Fibroblast of the conjunctiva (primary cell): ENCODE data around the gene ULK3.

Source experiments
- DNase-seq: peaks from one replicate; pipeline ENCODE4 v3.0.0-alpha.2; 2010; ENCODE audit warnings: low read depth

Gene ULK3

GRCh38 chr15:74840851-74841775, 1.8 kb downstream of the ULK3 start:
- DNase-seq: no peak

- DNase-seq: no peak
These were observed 3.2 kb downstream of the ULK3 start for GRCh38 chr15:74839526-74840395.

DNA sequence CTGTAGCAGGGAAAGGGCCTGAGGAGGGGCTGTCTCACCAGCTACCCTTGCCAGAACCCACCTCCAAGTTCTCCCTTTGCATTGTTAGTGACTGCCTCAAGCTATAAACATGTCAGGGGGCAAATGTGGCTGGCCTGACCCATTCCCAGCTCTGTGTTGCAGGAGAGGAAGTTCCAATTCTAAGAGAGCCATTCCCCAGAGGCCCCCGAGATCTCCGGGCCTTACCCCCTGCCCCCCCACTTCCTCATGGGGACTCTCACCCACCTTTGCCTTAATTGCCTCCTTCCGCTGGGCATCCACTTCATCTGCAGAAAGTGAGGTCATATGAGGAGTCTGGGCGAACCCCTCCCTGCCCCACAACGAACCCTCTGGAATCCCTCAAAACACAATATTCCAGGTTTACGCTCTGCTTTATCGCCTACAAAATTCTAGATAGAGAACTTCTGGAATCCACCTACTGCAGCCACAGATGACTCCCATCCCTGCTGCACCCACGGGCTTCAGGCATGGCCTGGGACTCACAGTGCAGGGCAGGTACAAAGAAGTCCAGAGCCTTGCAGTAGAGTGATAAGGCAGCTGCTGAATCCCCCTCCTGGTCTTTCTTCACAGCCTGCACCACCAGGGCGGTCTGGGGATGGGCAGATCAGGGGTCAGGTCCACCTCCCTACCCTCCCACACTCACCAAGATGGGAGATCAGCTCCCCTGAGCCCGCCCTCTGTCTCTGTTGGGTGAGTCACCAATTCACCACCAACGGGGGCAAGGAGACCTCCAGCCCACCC, 4.0 kb downstream of the ULK3 start:
- DNase-seq: no peak

- DNase-seq: no peak
These were observed 4.8 kb downstream of the ULK3 start for GRCh38 chr15:74838137-74838516.

- no peak for DNase-seq
These were observed 5.3 kb downstream of the ULK3 start for GRCh38 chr15:74837482-74838136.

DNA sequence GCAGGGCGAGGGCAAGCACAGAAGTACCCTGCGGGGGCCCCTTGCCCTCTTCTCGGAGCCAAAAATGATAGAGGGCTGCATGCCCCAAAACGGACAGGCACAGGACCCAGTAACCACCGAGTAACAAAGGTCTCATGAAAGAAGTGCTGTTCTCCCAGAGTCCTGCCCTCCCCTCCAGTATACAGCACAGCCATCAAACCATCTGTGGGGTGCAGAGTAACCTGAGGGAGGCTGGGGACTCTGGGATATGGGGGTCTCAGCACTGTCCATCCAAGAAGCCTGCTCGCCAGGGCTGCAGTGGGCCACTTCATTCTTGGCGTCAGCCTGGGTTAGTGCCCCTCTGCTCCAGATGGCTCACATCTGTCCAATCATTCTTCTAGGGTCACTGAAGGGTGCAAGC, 6.1 kb downstream of the ULK3 start:
- no peak for DNase-seq

GRCh38 chr15:74835312-74835823, 7.6 kb downstream of the ULK3 start:
- no peak for DNase-seq

GRCh38 chr15:74833376-74834107, 9.4 kb downstream of the ULK3 start:
- DNase-seq: no peak

GRCh38 chr15:74832826-74833225, 10.1 kb downstream of the ULK3 start:
- DNase-seq: no peak

GRCh38 chr15:74831813-74832495, 11.0 kb downstream of the ULK3 start:
- DNase-seq: no peak

DNA sequence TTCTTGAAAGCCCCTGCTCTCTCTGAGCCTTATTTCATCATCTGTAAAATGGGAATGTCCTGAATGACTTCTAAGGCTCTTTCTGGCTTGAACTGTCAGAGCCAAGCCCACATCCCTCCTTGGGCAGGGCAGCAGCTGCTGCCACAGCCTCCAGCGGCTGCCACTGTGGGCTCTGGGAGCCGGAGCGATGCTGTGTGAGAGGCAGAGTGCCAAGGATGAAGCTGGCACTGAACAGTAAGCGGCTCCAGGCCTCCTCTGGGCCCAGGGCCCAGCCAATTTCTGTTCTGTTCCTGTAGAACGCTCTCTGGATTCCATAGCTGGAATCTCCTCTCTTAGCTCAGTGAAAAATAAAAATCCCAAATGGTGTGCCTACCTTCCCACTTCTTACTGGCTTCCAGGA, 12.1 kb downstream of the ULK3 start:
- DNase-seq: no peak

- no peak for DNase-seq
These were observed 13.0 kb downstream of the ULK3 start for GRCh38 chr15:74829991-74830390.

DNA sequence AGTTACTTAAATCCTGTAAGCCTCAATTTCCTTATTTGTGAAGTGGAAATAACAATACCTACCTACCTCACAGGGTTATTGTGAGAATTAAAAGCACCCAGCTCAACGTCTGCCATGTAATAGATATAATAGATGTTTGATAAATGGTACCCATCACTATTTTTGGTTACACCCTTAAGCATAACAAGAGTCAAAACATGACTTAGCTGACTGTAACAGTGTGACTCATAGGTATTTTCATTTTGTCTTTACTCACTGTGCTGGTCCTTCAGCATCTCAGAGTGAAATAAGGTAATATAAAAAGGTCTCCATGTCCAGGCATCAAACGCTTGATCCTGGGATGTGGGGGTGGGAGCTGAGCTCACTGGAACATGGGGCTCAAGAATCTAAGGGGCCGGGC, 13.5 kb downstream of the ULK3 start:
- no peak for DNase-seq

DNA sequence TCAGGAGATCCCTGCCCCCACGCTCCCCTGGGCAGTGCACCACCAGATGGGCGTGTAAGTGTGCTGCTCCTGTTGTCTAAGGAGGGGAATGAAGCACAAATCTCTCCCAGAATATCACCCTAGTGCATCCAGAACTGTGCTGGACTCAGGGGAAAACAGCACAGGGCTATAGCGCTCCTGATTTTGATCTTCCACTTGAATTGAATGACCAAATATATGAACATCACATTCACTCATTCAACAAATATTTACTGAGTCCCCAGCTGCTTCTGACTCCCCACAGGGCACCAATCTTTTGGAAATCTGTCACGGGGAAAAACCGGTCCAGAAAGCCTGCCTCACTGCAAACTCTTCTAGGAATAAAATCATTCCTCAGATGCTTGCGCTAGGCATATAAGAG, 14.1 kb downstream of the ULK3 start:
- DNase-seq: no peak

GRCh38 chr15:74827614-74828013, 15.3 kb downstream of the ULK3 start:
- DNase-seq: no peak

GRCh38 chr15:74826921-74827320, 16.0 kb downstream of the ULK3 start:
- no peak for DNase-seq

- no peak for DNase-seq
These were observed 16.6 kb downstream of the ULK3 start, which contains the start of gene CPLX3 for GRCh38 chr15:74826364-74826819. TSS of gene CPLX3 (plus strand) at chr15:74826627. CDS start at chr15:74826704, 77 bp downstream.

DNA sequence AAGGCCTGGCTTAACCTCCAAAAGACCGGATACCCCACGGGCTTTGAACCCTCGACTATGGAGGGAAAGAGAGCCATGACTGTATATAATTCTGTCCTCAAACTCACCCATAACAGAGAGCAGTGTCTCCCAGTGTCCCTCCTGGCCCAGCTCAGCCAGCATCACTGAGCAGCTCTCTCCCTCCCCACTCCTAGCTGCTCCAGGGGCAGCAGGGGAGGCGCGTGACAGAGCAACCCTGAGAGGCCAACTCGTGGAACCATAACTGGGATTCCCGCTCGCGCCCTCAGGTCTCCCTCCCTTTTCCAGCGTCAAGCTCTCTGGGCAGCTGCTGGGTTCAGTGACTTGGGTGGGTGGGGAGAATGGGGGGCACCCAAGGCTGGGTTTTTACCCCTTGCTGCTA, 17.1 kb downstream of the ULK3 start:
- no peak for DNase-seq

DNA sequence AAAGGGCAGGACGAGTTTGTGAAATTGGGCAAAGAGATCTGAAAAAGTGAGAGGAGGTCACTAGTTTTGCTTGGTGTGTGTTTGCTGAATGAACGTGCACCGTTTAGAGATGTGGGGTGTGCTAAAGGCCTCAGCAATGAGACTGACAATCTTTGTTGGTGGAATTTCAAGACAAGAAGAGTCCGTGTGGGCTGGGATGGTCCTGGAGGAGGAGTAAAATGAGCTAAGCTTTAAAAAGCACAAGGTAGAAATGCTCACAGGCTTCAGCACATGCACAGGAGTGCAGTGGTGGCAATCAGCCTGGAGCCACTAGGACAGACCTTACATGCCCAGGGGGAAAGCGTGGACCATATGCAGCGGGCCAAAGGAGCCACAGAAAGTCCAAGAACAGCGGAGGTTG, 18.0 kb downstream of the ULK3 start:
- DNase-seq: no peak

DNA sequence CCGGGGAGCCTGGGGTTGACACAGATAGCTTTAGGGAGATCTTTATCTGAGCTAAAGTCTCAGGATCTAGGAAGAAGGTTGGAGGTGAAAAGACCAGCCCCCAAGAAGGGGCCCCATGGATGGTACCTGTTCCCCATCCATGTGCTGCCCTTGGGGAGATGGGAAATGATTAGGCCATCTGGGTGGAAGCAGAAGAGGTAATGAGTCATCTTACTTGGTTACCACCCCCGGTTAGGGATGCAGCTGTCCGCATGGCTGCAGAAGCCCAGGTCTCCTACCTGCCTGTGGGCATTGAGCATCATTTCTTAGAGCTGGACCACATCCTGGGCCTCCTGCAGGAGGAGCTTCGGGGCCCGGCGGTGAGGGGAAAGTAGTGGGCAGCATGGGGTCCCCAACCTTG, 19.6 kb downstream of the ULK3 start:
- no peak for DNase-seq
